Measurements from ENCODE around the gene KIF21A.

- TF ChIP-seq POLR2A (IDR thresholded peaks at IDR 0.05): no peak
- TF ChIP-seq CTCF (IDR thresholded peaks at IDR 0.05): no peak
These were observed 62.8 kb downstream of the KIF21A start for GRCh38 chr12:39380090-39380489.
